Choroid plexus epithelial cell (primary cell): Measurements from ENCODE around the gene TP53I3.

ENCODE experiments used
- DNase-seq: peaks from one replicate; pipeline ENCODE4 v3.0.0-alpha.2; 2010; ENCODE audit warnings: low read depth
- H3K4me3 ChIP-seq: 2 replicates; pipeline ENCODE4 v1.5.1; 2011; ENCODE audit warnings: low read depth, mild to moderate bottlenecking, control low read depth, low read length, moderate library complexity
- CTCF ChIP-seq: conservative IDR thresholded peaks from 2 replicates; pipeline ENCODE4 v1.5.1; 2011; ENCODE audit warnings: low read depth, mild to moderate bottlenecking, control low read depth, inconsistent platforms, low read length, moderate library complexity

Gene TP53I3

GRCh38 chr2:24055750-24056149 lies 28.9 kb downstream of the TP53I3 start:
- no peak for TF ChIP-seq CTCF
- no peak overlapping the region for H3K4me3 ChIP-seq
- no peak for DNase-seq

- H3K4me3 ChIP-seq, result no peak overlapping the region
- DNase-seq, result no peak
- TF ChIP-seq CTCF, result no peak
Measured at GRCh38 chr2:24054366-24055010, 30.1 kb downstream of the TP53I3 start.

- no peak for TF ChIP-seq CTCF
- no peak for DNase-seq
- no peak overlapping the region for H3K4me3 ChIP-seq
Measured at GRCh38 chr2:24052951-24053350, 31.7 kb downstream of the TP53I3 start.

- DNase-seq, result no peak
- TF ChIP-seq CTCF, result no peak
- no peak overlapping the region for H3K4me3 ChIP-seq
Measured at GRCh38 chr2:24051833-24052232, 32.8 kb downstream of the TP53I3 start.

GRCh38 chr2:24050041-24050979 lies 34.3 kb downstream of the TP53I3 start:
- peak; percentile 21 for DNase-seq
- no peak for TF ChIP-seq CTCF

GRCh38 chr2:24049485-24050021 lies 35.1 kb downstream of the TP53I3 start, which contains the start of gene FKBP1B:
FKBP1B (plus strand) TSS chr2:24049741; CDS start chr2:24049850, 109 bp downstream.
- TF ChIP-seq CTCF, result no peak
- H3K4me3 ChIP-seq, result peak within 1 kb of the TSS; percentile 69

More at GRCh38 chr2:24050041-24050979, 34.3 kb downstream of the TP53I3 start:
- H3K4me3 ChIP-seq, result peak overlapping the region; percentile 69

More at GRCh38 chr2:24049485-24050021, 35.1 kb downstream of the TP53I3 start, which contains the start of gene FKBP1B:
- peak; percentile 55 for DNase-seq
